Neutrophil (primary cell): ENCODE data around the gene SSR2.

Source experiments
- H3K27ac ChIP-seq: fragments of 200-600 bp; sonication (generic); 2 replicates; pipeline ENCODE4 v1.5.1; 2016; ENCODE audit warnings: mild to moderate bottlenecking, moderate library complexity
- H3K27me3 ChIP-seq: fragments of 200-600 bp; sonication (generic); 2 replicates; pipeline ENCODE4 v1.6.0; 2016; ENCODE audit warnings: mild to moderate bottlenecking
- H3K36me3 ChIP-seq: fragments of 200-600 bp; sonication (generic); 2 replicates; pipeline ENCODE4 v1.5.1; 2017
- H3K4me1 ChIP-seq, 2 experiments: fragments of 200-600 bp in 1 of 2; sonication (generic) in 1 of 2; 1 replicate in 1 of 2; 2 replicates in 1 of 2; pipeline versions ENCODE4 v1.5.1 to v1.6.1; 2013 to 2016; ENCODE audit warnings: low read depth in 1 of 2, low read length in 1 of 2, mild to moderate bottlenecking in 1 of 2, moderate library complexity in 1 of 2; ENCODE audit not compliant: control insufficient read depth in 1 of 2, insufficient read depth in 1 of 2
- H3K4me3 ChIP-seq, 2 experiments: fragments of 200-600 bp in 1 of 2; sonication (generic) in 1 of 2; 1 replicate in 1 of 2; 2 replicates in 1 of 2; pipeline ENCODE4 v1.5.1; 2013 to 2016; ENCODE audit warnings: low read depth in 1 of 2, low read length in 1 of 2, mild to moderate bottlenecking in 1 of 2, moderate library complexity in 1 of 2
- H3K9me3 ChIP-seq: fragments of 200-600 bp; sonication (generic); 2 replicates; pipeline ENCODE4 v1.5.1; 2016
- TF ChIP-seq, protein P1 (sequence below): fragments of 200-600 bp; sonication (generic); IDR thresholded peaks from 2 replicates; pipeline ENCODE4 v1.5.1; 2016; ENCODE audit warnings: antibody characterized with exemption

The SSR2 gene

GRCh38 chr1:156020293-156021092, at the start of gene SSR2:
TSS of gene SSR2 (minus strand) at chr1:156020951. CDS start at chr1:156020167, 784 bp downstream.
- Histone ChIP-seq H3K4me1 (peaks cover 21 to 22% of the 10 kb centered on the region in 2 experiments), H3K9me3 (no peaks in the 10 kb centered on the region), H3K36me3 (peaks cover 37% of the 10 kb centered on the region), H3K27me3 (peaks cover 12% of the 10 kb centered on the region), H3K4me3 (peak within 1 kb of the TSS; percentile 73 to 93), H3K27ac (peak within 1 kb of the TSS; percentile 87)
- TF ChIP-seq, protein P1, sequence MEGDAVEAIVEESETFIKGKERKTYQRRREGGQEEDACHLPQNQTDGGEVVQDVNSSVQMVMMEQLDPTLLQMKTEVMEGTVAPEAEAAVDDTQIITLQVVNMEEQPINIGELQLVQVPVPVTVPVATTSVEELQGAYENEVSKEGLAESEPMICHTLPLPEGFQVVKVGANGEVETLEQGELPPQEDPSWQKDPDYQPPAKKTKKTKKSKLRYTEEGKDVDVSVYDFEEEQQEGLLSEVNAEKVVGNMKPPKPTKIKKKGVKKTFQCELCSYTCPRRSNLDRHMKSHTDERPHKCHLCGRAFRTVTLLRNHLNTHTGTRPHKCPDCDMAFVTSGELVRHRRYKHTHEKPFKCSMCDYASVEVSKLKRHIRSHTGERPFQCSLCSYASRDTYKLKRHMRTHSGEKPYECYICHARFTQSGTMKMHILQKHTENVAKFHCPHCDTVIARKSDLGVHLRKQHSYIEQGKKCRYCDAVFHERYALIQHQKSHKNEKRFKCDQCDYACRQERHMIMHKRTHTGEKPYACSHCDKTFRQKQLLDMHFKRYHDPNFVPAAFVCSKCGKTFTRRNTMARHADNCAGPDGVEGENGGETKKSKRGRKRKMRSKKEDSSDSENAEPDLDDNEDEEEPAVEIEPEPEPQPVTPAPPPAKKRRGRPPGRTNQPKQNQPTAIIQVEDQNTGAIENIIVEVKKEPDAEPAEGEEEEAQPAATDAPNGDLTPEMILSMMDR: no peak

- TF ChIP-seq, protein P1: no peak
- Histone ChIP-seq H3K4me3 (no peak overlapping the region), H3K4me1 (peaks cover 0 to 6% of the 10 kb centered on the region in 2 experiments), H3K9me3 (no peaks in the 10 kb centered on the region), H3K27ac (no peak overlapping the region), H3K36me3 (no peaks in the 10 kb centered on the region), H3K27me3 (peaks cover 12% of the 10 kb centered on the region)
Measured at GRCh38 chr1:156070548-156070947, 49.8 kb upstream of the SSR2 start.

DNA sequence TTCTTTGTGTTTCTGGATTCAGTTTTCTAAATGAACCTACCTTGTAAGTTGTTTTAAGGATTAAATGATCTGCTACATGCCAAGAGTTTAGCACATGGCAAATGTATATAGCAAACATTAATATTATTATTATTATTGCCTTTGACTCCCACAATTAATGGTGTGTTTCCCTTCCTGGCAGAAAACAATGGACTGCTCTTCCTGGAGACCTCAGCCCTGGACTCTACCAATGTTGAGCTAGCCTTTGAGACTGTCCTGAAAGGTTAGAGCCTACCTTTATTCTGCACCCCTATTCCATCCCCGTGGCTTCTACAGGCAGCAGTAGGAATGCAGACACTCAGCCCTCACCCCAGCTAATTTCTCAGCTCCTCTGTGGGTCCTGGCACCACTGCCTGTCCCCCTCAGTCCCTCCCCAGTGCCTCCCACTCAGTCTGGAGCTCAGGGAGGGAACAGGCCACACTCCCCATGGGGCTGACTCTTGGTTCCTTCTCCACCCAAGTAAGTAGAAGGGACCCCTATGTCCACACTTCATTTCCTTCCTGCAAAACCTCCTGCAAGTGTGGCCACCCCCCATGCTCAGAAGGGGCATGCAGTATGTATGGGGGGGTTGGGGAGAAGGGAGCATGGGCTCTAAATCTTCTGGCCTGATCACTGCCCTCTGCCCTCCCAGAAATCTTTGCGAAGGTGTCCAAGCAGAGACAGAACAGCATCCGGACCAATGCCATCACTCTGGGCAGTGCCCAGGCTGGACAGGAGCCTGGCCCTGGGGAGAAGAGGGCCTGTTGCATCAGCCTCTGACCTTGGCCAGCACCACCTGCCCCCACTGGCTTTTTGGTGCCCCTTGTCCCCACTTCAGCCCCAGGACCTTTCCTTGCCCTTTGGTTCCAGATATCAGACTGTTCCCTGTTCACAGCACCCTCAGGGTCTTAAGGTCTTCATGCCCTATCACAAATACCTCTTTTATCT, 49.0 kb upstream of the SSR2 start:
- H3K27me3 ChIP-seq: peaks cover 5% of the 10 kb centered on the region
- H3K36me3 ChIP-seq: no peaks in the 10 kb centered on the region
- H3K4me1 ChIP-seq: peaks cover 0 to 6% of the 10 kb centered on the region in 2 experiments
- TF ChIP-seq, protein P1: no peak
- H3K9me3 ChIP-seq: no peaks in the 10 kb centered on the region
- H3K4me3 ChIP-seq: no peak overlapping the region
- no peak overlapping the region for H3K27ac ChIP-seq

GRCh38 chr1:156067262-156067661, 46.5 kb upstream of the SSR2 start:
- no peaks in the 10 kb centered on the region for H3K36me3 ChIP-seq
- H3K27ac ChIP-seq: no peak overlapping the region
- H3K27me3 ChIP-seq: no peaks in the 10 kb centered on the region
- H3K4me1 ChIP-seq: peaks cover 4 to 10% of the 10 kb centered on the region in 2 experiments
- H3K4me3 ChIP-seq: no peak overlapping the region
- TF ChIP-seq, protein P1: no peak
- no peaks in the 10 kb centered on the region for H3K9me3 ChIP-seq

GRCh38 chr1:156065871-156066270, 45.1 kb upstream of the SSR2 start:
- Histone ChIP-seq H3K4me3 (no peak overlapping the region), H3K27me3 (no peaks in the 10 kb centered on the region), H3K27ac (no peak overlapping the region), H3K36me3 (no peaks in the 10 kb centered on the region), H3K4me1 (peaks cover 5 to 13% of the 10 kb centered on the region in 2 experiments), H3K9me3 (no peaks in the 10 kb centered on the region)
- TF ChIP-seq, protein P1: no peak
